ENCODE measurements around the gene OR14A16.

- TF ChIP-seq, protein P1, sequence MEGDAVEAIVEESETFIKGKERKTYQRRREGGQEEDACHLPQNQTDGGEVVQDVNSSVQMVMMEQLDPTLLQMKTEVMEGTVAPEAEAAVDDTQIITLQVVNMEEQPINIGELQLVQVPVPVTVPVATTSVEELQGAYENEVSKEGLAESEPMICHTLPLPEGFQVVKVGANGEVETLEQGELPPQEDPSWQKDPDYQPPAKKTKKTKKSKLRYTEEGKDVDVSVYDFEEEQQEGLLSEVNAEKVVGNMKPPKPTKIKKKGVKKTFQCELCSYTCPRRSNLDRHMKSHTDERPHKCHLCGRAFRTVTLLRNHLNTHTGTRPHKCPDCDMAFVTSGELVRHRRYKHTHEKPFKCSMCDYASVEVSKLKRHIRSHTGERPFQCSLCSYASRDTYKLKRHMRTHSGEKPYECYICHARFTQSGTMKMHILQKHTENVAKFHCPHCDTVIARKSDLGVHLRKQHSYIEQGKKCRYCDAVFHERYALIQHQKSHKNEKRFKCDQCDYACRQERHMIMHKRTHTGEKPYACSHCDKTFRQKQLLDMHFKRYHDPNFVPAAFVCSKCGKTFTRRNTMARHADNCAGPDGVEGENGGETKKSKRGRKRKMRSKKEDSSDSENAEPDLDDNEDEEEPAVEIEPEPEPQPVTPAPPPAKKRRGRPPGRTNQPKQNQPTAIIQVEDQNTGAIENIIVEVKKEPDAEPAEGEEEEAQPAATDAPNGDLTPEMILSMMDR (IDR thresholded peaks at IDR 0.05), result no peak
- no peak for TF ChIP-seq POLR2A (IDR thresholded peaks at IDR 0.05)
Measured at GRCh38 chr1:247797518-247797917, 26.4 kb downstream of the OR14A16 start.
